MM.1S (cell line): ENCODE results near the gene ZNF569.
"Not testable (repeated sequence)": the region's sequence is repeated elsewhere in the genome, so short reads cannot be mapped to it uniquely, and the experiment has no call there.

Source experiments
- DNase-seq: peaks from one replicate; pipeline ENCODE4 v3.0.0-alpha.2; 2015
- H2AFZ ChIP-seq: fragments of 300-600 bp; sonication (generic); 2 replicates; pipeline ENCODE4 v1.6.0; 2016; ENCODE audit warnings: antibody characterized with exemption, low read length
- H3F3A ChIP-seq: fragments of 300-600 bp; sonication (generic); 2 replicates; pipeline ENCODE4 v1.6.1; 2016; ENCODE audit warnings: mild to moderate bottlenecking, antibody characterized with exemption, low read length, moderate library complexity, mixed read lengths; ENCODE audit not compliant: insufficient read depth
- H3K27ac ChIP-seq: fragments of 300-600 bp; sonication (generic); 2 replicates; pipeline ENCODE4 v1.5.1; 2016; ENCODE audit warnings: mild to moderate bottlenecking, low read length
- H3K27me3 ChIP-seq: fragments of 300-600 bp; sonication (generic); replicated peaks from 2 replicates; pipeline ENCODE4 v1.6.0; 2016; ENCODE audit warnings: low read length; ENCODE audit not compliant: insufficient read depth
- H3K36me3 ChIP-seq: fragments of 300-600 bp; sonication (generic); replicated peaks from 2 replicates; pipeline ENCODE4 v1.6.1; 2016; ENCODE audit warnings: mild to moderate bottlenecking, low read length, mixed read lengths; ENCODE audit not compliant: insufficient read depth
- H3K4me1 ChIP-seq: fragments of 300-600 bp; sonication (generic); 2 replicates; pipeline ENCODE4 v1.6.1; 2016; ENCODE audit warnings: low read length, mixed read lengths
- H3K4me2 ChIP-seq: fragments of 300-600 bp; sonication (generic); 2 replicates; pipeline ENCODE4 v1.6.0; 2016; ENCODE audit warnings: low read depth, low read length
- H3K4me3 ChIP-seq: fragments of 300-600 bp; sonication (generic); 2 replicates; pipeline ENCODE4 v1.5.1; 2016; ENCODE audit warnings: low read length, mixed read lengths
- H3K79me2 ChIP-seq: fragments of 300-600 bp; sonication (generic); 2 replicates; pipeline ENCODE4 v1.6.1; 2016; ENCODE audit warnings: mixed run types, low read length, mixed read lengths
- H3K9ac ChIP-seq: fragments of 300-600 bp; sonication (generic); 2 replicates; pipeline ENCODE4 v1.6.1; 2016; ENCODE audit warnings: low read length, mixed read lengths
- H3K9me2 ChIP-seq: fragments of 300-600 bp; sonication (generic); replicated peaks from 2 replicates; pipeline ENCODE4 v1.6.1; 2016; ENCODE audit warnings: mild to moderate bottlenecking, low read length, mixed read lengths; ENCODE audit not compliant: insufficient read depth
- H3K9me3 ChIP-seq: fragments of 300-600 bp; sonication (generic); replicated peaks from 2 replicates; pipeline ENCODE4 v1.6.1; 2016; ENCODE audit warnings: mild to moderate bottlenecking, low read length, mixed read lengths; ENCODE audit not compliant: insufficient read depth
- H4K20me1 ChIP-seq: fragments of 300-600 bp; sonication (generic); 2 replicates; pipeline ENCODE4 v1.6.1; 2016; ENCODE audit warnings: mild to moderate bottlenecking, low read length, moderate library complexity, mixed read lengths; ENCODE audit not compliant: insufficient read depth
- CTCF ChIP-seq: fragments of 300-600 bp; sonication (generic); IDR thresholded peaks from 2 replicates; pipeline ENCODE4 v1.5.1; 2016; ENCODE audit warnings: antibody characterized with exemption, low read length, mixed read lengths
- EZH2 ChIP-seq: fragments of 300-600 bp; sonication (generic); optimal IDR thresholded peaks from 2 replicates; pipeline ENCODE3; 2017; ENCODE audit warnings: low read depth, mild to moderate bottlenecking, antibody characterized with exemption, low read length, mixed read lengths
- EZH2phosphoT487 ChIP-seq: fragments of 300-600 bp; sonication (generic); IDR thresholded peaks from 2 replicates; pipeline ENCODE4 v1.6.1; 2018; ENCODE audit warnings: antibody characterized with exemption, low read length

The ZNF569 gene

GRCh38 chr19:37401078-37401477 is 66.2 kb downstream of the ZNF569 start:
- Histone ChIP-seq H2AFZ (no peak overlapping the region), H3K27me3 (no peaks in the 10 kb centered on the region), H3K9me2 (no peaks in the 10 kb centered on the region), H3K36me3 (no peaks in the 10 kb centered on the region), H3K79me2 (no peaks in the 10 kb centered on the region), H4K20me1 (no peaks in the 10 kb centered on the region), H3K4me3 (no peak overlapping the region), H3F3A (no peaks in the 10 kb centered on the region), H3K9me3 (no peaks in the 10 kb centered on the region), H3K27ac (no peak overlapping the region), H3K4me1 (no peaks in the 10 kb centered on the region), H3K4me2 (no peak overlapping the region), H3K9ac (no peak overlapping the region)
- TF ChIP-seq CTCF: no peak
- no peak for TF ChIP-seq EZH2
- TF ChIP-seq EZH2phosphoT487: no peak
- DNase-seq: no peak

- not testable (repeated sequence) for H3K27ac ChIP-seq, H3K4me1 ChIP-seq, H3K27me3 ChIP-seq, H2AFZ ChIP-seq, H3F3A ChIP-seq, H3K9me3 ChIP-seq, DNase-seq, H3K9me2 ChIP-seq, H3K9ac ChIP-seq, H3K79me2 ChIP-seq, H3K36me3 ChIP-seq, H3K4me3 ChIP-seq, H3K4me2 ChIP-seq, H4K20me1 ChIP-seq
Measured at GRCh38 chr19:37391399-37391798, 75.8 kb downstream of the ZNF569 start.

DNA sequence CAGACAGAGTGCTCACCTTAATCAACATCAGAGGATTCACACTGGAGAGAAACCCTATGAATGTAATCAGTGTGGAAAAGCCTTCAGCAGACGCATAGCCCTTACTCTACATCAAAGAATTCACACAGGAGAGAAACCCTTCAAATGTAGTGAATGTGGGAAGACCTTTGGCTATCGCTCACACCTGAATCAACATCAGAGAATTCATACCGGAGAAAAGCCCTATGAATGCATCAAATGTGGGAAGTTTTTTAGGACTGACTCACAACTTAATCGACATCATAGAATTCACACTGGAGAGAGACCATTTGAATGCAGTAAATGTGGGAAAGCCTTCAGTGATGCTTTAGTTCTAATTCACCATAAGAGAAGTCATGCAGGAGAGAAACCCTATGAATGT is 78.0 kb downstream of the ZNF569 start:
- no peaks in the 10 kb centered on the region for H3K4me1 ChIP-seq
- H3K79me2 ChIP-seq: no peaks in the 10 kb centered on the region
- DNase-seq: no peak
- no peaks in the 10 kb centered on the region for H3K27me3 ChIP-seq
- H4K20me1 ChIP-seq: no peaks in the 10 kb centered on the region
- no peaks in the 10 kb centered on the region; the same call in 1 of the 2 replicates for H3K9me3 ChIP-seq
- H3K9me2 ChIP-seq: no peaks in the 10 kb centered on the region
- no peak overlapping the region for H3K9ac ChIP-seq
- H2AFZ ChIP-seq: no peak overlapping the region
- TF ChIP-seq CTCF (no peak), EZH2 (no peak), EZH2phosphoT487 (no peak)
- H3K27ac ChIP-seq: no peak overlapping the region
- no peak overlapping the region for H3K4me2 ChIP-seq
- no peaks in the 10 kb centered on the region for H3F3A ChIP-seq
- peaks cover 4% of the 10 kb centered on the region for H3K36me3 ChIP-seq
- H3K4me3 ChIP-seq: no peak overlapping the region

- Histone ChIP-seq H3K27ac (peak within 1 kb of the TSS; percentile 47; the same call in 1 of the 2 replicates), H3K79me2 (no peaks in the 10 kb centered on the region), H3K4me3 (peak within 1 kb of the TSS; percentile 65), H3K9ac (peak within 1 kb of the TSS; percentile 66), H3K36me3 (no peaks in the 10 kb centered on the region), H3K4me1 (no peaks in the 10 kb centered on the region), H3K9me2 (no peaks in the 10 kb centered on the region), H3K4me2 (peak within 1 kb of the TSS; percentile 84), H3F3A (no peaks in the 10 kb centered on the region), H4K20me1 (no peaks in the 10 kb centered on the region), H3K27me3 (no peaks in the 10 kb centered on the region), H2AFZ (peak within 1 kb of the TSS; percentile 78), H3K9me3 (no peaks in the 10 kb centered on the region)
- TF ChIP-seq CTCF (0 out of 2 replicates have a peak, but pooled peaks have one; percentile 4), EZH2 (no peak), EZH2phosphoT487 (no peak)
- DNase-seq: peak; percentile 93
Measured at GRCh38 chr19:37370880-37371661, 96.2 kb downstream of the ZNF569 start, which contains the start of gene ZNF527. Gene ZNF527 (plus strand): TSS chr19:37371099. CDS start chr19:37374199, 3,100 bp downstream.

DNA sequence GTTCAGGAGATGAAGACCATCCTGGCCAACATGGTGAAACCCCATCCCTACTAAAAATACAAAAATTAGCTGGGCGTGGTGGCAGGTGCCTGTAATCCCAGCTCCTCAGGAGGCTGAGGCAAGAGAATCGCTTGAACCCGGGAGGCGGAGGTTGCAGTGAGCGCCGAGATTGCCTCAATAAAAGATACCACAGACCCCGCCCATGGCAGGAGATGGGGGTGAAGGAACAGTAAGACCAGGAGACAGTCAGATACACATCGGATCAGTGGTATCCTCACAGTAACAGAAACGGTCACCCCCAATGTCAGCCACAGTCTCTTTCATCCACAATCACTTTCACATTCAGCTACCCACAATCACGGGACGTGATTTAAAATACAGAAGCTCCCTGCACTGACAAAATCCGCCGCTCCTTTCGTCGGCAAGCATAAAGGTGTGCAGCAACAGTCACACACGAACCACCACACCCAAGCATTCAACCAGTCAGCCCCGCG is 96.8 kb downstream of the ZNF569 start:
- not testable (repeated sequence) for H3K27me3 ChIP-seq, H3K4me1 ChIP-seq, H3F3A ChIP-seq, H3K9me3 ChIP-seq, H3K36me3 ChIP-seq, DNase-seq, H3K9me2 ChIP-seq, H4K20me1 ChIP-seq, H3K79me2 ChIP-seq
- H3K27ac ChIP-seq: peak overlapping the region; percentile 47; the same call in 1 of the 2 replicates
- peak overlapping the region; percentile 65 for H3K4me3 ChIP-seq
- peak overlapping the region; percentile 84; the same call in 1 of the 2 replicates for H3K4me2 ChIP-seq
- peak overlapping the region; percentile 78 for H2AFZ ChIP-seq
- H3K9ac ChIP-seq: peak overlapping the region; percentile 66; the same call in 1 of the 2 replicates
